ENCODE data around the gene UQCR10.
"Not testable (repeated sequence)": the region's sequence is repeated elsewhere in the genome, so short reads cannot be mapped to it uniquely, and the experiment has no call there.

The UQCR10 gene

GRCh38 chr22:29737251-29738117, 29.7 kb upstream of the UQCR10 start:
- no peak for DNase-seq (ENCODE audit: low read depth)

GRCh38 chr22:29738118-29738815, 28.9 kb upstream of the UQCR10 start:
- no peak for DNase-seq (ENCODE audit: low read depth)

DNA sequence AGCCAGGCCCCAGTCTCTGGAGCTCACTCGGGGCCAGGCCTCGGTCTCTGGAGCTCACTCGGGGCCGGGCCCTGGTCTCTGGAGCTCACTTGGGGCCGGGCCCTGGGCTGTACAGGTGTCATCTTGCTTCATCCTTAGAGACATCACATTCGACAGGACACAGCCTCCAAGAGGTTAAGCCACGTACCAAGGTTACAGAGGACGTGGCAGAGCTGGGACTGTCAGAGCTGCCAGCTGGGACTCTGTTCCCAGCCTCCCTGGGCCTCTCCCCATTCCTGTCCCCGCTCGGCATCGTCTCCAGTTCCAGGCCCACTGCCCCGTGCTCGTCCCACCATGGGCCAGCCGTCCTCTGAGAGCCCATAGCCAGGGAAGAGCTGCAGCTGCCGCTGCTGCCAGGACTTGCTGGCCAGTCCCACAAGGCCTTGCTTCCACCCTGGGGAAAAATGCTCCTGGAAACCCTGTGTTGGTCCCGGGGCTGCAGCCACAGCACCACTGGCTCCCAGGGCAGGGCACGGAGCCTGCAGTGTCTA, 27.8 kb upstream of the UQCR10 start:
- no peak for DNase-seq (ENCODE audit: low read depth)

GRCh38 chr22:29740216-29740615, 27.0 kb upstream of the UQCR10 start:
- no peak for DNase-seq (ENCODE audit: low read depth)

DNA sequence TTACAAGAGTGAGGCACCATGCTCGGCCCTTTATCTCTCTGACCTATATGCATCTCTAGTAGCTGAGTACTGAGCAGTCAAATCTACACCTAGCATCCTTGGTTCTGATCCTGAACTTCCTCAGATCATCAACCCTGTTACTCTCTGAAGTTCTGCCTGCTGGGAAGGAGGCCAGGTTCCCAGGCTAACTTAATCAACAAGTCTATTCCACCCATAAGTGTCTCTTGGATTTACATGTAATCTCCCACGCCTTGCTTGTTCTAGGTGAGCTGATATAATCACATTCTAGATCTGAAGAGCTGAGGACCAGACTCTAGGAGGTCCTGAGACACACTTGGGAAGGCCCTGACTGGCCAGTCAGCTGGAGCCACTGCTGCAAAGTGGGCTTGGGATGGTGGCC, 25.2 kb upstream of the UQCR10 start:
- DNase-seq (ENCODE audit: low read depth) = no peak

- DNase-seq (ENCODE audit: low read depth) = no peak
These were observed 24.8 kb upstream of the UQCR10 start for GRCh38 chr22:29742326-29742725.

DNA sequence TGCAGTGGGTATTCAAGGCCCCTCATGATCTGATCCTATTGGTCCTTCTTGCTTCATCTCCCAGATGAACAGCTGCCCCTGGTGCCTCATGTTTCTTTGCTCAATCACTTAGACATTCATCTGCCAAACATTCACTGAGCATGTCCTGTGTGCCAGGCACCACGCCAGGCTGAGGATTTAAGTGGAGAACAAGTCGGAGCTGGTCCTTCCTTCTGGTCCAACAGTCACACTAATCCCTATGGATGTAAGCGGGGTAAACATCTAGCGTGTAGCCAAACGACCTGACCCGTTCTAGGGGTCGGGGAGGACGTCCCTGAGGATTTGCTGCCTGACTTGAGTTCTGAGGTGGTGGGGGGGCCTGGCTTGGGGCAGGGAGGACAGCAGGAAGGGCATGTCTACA, 22.3 kb upstream of the UQCR10 start:
- DNase-seq (ENCODE audit: low read depth) = no peak

GRCh38 chr22:29747832-29748231, 19.3 kb upstream of the UQCR10 start:
- DNase-seq (ENCODE audit: low read depth) = no peak

- DNase-seq (ENCODE audit: low read depth) = no peak
These were observed 18.8 kb upstream of the UQCR10 start for GRCh38 chr22:29748248-29748893.

GRCh38 chr22:29750029-29750428, 17.1 kb upstream of the UQCR10 start:
- no peak for DNase-seq (ENCODE audit: low read depth)

DNA sequence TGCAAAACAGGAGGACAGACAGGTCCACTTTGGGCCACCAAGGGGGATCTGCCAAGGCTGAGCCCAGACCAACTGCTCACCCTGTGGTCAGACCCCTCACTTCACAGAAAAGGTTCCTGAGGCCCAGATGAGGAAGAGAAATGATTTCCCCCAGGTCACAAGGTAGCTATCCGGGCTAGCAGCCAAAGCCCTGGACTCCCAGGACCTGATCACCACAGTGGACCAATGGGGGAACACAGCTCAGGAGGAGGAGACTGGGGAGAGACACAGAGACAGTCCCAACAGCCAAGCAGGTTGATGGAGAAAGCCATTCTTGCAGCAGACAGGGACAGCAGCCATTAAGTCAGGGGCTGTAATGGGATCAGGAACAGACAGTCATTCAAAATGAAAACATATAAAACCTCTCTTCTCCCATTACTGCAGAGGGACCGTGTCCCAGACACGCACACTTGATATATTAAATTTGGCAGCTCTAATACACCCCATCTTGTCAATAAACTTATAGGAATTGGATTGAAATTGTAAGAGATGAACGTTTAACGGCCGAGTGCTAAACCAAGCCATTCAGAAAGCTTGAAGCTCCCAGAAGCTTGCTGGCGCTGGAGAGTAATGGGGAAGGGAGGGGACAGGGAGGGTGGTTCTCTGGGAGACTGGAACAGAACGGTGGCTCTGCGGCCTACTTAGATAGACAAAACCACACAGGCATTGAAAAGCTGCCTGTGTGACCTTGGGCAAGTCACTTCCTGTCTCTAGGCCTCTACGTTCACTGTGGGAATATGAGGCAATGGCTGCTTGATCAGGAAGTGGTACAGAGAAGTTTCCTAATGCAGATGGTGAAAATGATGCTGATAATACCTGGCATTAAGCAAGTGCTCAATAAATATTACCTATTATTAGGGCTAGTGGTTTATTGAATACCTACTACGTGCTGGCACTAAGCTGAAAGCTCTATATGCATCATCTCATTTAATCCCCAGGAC, 16.3 kb upstream of the UQCR10 start:
- DNase-seq (ENCODE audit: low read depth) = no peak

DNA sequence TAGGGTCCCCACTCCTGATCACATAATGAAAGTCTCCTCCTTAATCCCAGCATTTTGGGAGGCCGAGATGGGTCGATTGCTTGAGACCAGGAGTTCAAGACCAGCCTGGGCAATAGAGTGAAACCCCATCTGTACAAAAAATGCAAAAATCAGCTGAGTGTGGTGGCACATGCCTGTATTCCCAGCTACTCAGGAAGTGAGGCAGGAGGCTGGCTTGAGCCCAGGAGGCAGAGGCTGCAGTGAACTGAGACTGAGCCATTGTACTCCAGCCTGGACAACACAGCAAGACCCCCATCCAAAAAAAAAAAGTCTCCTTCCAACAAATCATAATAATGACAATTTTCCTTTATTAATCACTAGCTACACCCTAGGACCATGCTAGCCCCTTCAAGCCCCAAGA, 15.5 kb upstream of the UQCR10 start:
- DNase-seq (ENCODE audit: low read depth) = no peak

DNA sequence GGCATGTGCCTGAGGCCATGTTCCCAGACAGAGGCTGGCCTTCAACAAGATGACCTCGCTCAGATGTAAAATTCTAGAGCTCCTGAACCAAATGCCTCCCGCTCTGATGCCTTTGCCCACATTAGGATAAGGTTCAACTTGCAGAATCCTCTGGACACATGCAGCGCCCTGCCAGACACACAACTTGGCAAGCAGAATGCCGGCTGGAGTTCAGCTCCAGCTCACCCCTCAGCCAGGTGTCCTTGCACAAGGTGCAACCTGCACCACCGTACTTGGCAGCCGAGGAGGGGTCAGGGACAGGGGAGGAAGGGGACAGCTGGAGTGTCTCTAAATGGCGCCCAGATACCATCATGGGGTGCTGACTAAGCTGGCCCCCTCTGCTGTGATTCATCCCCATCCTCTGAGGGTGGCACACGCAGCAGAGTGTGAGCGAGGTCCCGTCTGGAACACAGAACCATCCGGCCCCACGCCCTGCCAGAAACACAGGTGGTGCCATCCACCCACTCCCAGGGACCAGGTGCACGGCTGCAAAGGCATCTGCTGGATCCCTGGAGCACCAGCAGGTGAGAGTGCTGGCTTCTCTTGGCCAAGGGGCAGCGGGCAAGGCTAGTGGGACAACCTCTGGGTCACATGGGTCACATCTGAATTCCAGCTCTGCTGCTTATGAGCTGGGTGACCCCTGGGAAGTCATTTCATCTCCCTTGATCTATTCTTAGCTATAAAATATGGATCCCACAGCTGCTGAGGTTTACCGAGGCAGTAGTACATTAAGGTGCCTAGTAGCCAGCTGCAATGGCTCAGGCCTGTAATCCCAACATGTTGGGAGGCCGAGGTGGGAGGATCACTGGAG, 13.1 kb upstream of the UQCR10 start:
- DNase-seq (ENCODE audit: low read depth) = no peak

- DNase-seq (ENCODE audit: low read depth) = not testable (repeated sequence)
These were observed 12.3 kb upstream of the UQCR10 start for GRCh38 chr22:29754658-29755395.

- no peak for DNase-seq (ENCODE audit: low read depth)
These were observed 11.3 kb upstream of the UQCR10 start for GRCh38 chr22:29755889-29756288.

GRCh38 chr22:29756341-29756740, 10.8 kb upstream of the UQCR10 start:
- DNase-seq (ENCODE audit: low read depth) = no peak

- DNase-seq (ENCODE audit: low read depth) = no peak
These were observed 10.1 kb upstream of the UQCR10 start for GRCh38 chr22:29757096-29757495.

DNA sequence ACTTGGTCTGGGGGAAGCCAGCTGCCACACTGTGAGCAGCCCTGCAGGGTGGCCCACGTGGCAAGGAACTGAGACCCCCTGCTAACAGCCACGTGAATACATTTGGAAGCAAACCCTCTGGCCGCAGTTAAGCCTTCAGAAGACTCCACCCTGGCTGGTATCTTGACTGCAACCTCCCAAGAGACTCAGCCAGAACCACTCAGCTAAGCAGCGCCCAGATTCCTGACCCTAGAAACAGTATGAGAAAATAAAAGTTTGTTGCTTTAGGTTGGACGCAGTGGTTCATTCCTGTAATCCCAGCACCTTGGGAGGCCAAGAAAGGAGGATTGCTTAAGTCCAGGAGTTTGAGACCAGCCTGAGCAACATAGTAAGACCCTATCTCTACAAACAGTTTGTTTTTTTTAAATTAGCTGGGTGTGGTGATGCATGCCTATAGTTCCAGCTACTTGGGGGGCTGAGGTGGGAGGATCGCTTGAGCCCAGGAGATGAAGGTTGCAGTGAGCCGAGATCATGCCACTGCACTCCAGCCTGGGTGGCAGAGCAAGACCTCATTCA, 9.0 kb upstream of the UQCR10 start:
- no peak for DNase-seq (ENCODE audit: low read depth)

DNA sequence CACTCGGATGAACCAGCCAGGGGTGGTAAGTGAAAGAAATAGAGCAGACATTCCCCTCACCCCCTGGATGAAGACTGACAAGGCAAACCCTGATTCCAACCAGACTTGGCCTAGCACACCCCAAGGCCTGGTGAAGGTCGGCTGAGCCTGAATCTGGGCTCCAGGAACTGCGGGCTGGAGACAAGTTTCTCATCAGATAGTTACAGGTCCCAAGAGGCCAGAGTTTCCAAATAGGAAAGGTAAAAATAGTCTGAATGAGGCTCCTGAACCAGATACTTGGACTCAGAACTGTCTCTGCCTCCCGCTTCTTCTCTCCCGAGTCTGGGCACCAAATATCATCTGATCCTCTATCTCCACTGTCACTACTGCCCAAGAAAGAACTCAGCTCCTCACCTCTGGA, 8.2 kb upstream of the UQCR10 start:
- DNase-seq (ENCODE audit: low read depth) = no peak

DNA sequence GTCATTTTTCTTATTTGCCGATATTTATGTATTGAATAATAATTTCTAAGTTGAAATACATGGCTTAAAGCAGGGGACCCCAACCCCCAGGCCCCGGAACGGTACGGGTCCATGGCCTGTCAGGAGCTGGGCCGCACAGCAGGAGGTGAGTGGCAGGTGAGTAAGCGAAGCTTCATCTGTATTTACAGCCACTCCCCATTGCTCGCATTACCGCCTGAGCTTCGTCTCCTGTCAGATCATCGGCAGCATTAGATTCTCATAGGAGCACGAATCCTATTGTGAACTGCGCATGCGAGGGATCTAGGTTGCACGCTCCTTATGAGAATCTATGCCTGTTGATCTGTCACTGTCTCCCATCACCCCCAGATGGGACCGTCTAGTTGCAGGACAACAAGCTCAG, 4.9 kb upstream of the UQCR10 start:
- DNase-seq (ENCODE audit: low read depth) = no peak
